Activated CD4-positive, alpha-beta T cell treated with anti-CD3 and anti-CD28 coated beads, Interleukin-2, amount 50 U/mL, for 16 hours (primary cell): ENCODE measurements around the gene CTIF.

Experiments used
- DNase-seq: peaks from one replicate; pipeline ENCODE4 v3.0.0-alpha.2; 2020

The CTIF gene

GRCh38 chr18:48552130-48552529 lies 13.3 kb downstream of the CTIF start:
- no peak for DNase-seq

DNA sequence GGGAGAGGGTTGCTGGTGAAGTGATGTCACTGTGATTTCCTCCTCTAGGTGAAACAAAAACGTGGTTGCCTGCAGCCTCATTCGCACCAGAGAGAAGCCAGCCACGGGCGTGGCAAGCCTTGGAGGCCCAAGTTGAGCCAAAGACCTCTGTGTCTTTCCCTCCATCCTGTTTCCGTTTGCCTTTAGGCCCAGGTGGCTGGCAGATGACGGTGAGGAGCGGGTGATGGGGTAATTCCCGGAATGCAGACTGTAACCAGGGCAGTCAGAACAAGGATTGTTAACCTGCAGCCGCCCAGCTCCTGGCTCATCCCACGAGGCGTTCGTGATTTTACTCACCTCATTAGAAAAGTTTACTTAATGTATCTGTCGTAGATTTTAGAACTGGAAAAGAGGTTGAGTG lies 14.4 kb downstream of the CTIF start:
- DNase-seq: no peak

- DNase-seq: no peak
Observed at GRCh38 chr18:48554610-48555400, 16.0 kb downstream of the CTIF start.

- DNase-seq: no peak
Observed at GRCh38 chr18:48555465-48555995, 16.7 kb downstream of the CTIF start.

DNA sequence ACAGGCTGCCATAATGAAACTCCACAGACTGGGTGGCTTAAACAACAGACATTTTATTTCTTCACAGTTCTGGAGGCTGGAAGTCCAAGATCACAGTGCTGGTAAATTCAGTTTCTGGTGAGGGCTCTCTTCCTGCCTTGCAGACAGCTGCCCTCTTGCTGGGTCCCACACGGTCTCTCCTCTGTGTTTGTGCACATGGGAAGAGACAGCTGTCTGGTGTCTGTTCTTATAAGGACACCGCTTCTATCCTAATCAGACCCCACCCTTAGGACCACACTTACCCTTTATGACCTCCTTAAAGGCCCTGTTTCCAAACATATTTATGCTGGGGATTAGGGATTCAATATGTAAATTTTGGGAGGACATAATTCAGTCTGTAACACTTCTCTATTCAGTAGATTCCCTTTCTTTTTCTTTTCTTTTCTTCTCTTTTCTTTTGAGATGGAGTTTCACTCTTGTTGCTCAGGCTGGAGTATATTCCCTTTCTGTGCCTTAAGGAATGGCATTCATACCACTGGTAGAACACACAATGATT lies 18.9 kb downstream of the CTIF start:
- DNase-seq: no peak

GRCh38 chr18:48558248-48558647 lies 19.4 kb downstream of the CTIF start:
- DNase-seq: no peak

DNA sequence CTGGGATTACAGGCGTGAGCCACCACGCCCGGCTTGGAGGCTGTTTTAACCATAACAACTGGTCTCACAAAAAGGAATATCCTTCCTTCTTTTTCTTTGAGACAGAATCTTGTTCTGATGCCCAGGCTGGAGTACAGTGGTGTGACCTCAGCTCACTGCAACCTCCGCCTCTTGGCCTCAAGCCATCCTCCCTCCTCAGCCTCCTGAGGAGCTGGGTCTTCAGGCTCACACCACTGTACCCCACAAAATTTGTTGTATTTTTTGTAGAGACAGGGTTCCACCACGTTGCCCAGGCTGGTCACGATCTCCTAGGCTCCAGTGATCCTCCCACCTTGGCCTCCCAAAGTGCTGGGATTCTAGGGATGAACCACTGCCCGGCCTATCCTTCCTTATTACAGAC lies 21.7 kb downstream of the CTIF start:
- DNase-seq: no peak

- DNase-seq: no peak
Observed at GRCh38 chr18:48562075-48562474, 23.2 kb downstream of the CTIF start.

DNA sequence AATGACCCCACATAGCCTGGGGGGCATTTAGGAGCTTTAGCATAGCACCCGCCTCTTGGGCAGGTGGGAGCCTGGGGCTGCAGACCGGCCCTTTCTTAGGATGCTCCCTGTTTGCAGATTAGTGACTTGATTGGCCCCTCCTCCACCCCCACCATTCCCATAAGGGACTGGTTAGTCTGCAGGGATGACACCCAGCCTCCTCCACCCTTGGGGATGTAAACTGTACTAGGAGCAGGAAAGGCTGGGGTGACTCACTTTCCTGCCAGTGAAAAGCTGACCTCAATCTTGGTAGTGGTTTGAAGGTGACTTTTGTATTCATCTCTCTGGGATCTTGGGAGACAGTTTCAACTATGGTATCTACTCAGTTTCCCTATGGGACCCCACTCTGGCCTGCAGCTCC lies 24.2 kb downstream of the CTIF start:
- no peak for DNase-seq

- no peak for DNase-seq
Observed at GRCh38 chr18:48564139-48564538, 25.3 kb downstream of the CTIF start.

GRCh38 chr18:48565105-48565504 lies 26.3 kb downstream of the CTIF start:
- no peak for DNase-seq

GRCh38 chr18:48566589-48566988 lies 27.8 kb downstream of the CTIF start:
- no peak for DNase-seq

GRCh38 chr18:48567388-48567787 lies 28.6 kb downstream of the CTIF start:
- no peak for DNase-seq

- DNase-seq: no peak
Observed at GRCh38 chr18:48569139-48569914, 30.5 kb downstream of the CTIF start.

DNA sequence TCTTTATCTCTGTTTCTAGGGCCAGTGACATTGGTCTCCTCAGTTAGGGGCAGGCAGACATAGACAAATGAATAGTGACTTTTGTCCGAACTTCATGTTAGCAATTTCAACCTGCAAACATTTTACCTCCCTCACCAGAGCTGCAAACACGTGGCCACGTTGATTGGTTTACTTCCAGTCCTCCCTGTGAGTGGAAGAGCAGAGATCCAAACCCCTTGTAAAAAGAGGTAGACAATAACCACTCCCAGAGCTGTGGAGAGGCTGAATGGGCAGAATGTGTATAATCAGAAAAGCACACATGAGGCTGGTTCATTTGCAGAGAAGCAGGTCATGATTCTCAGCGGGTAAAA lies 31.1 kb downstream of the CTIF start:
- no peak for DNase-seq

- DNase-seq: no peak
Observed at GRCh38 chr18:48570313-48570712, 31.5 kb downstream of the CTIF start.

- no peak for DNase-seq
Observed at GRCh38 chr18:48571639-48572384, 33.0 kb downstream of the CTIF start.

DNA sequence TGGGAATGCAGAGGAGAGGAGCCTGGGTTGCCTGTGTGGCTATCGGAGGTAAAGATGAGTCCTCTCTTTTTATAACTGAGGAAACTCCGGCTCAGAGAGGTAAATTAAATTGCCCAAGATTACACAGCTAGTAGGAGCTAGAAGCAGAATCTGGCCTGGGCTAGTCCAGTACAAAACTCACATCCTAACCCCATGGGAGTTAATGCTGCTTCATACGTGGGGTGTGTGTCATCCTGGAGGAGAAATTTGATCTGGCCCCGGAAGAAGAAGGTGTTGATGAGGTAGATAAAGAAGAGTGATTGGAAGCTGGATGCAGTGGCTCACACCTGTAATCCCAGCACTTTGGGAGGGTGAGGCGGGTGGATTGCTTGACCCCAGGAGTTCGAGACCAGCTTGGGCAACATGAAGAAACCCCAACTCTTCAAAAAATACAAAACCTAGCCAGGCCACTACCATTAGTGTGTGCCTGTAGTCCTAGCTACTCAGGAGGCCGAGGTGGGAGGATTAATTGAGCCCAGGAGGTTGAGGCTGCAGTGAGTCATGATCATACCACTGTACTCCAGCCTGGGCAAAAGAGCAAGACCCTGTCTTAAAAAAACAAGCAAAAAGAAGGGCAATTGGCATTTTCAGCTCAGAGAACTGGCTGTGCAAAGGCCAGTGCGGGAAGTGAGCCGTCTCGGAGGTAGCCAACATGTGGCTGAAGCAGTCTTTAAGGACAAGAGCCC lies 33.7 kb downstream of the CTIF start:
- no peak for DNase-seq

- DNase-seq: no peak
Observed at GRCh38 chr18:48573632-48574283, 34.9 kb downstream of the CTIF start.

DNA sequence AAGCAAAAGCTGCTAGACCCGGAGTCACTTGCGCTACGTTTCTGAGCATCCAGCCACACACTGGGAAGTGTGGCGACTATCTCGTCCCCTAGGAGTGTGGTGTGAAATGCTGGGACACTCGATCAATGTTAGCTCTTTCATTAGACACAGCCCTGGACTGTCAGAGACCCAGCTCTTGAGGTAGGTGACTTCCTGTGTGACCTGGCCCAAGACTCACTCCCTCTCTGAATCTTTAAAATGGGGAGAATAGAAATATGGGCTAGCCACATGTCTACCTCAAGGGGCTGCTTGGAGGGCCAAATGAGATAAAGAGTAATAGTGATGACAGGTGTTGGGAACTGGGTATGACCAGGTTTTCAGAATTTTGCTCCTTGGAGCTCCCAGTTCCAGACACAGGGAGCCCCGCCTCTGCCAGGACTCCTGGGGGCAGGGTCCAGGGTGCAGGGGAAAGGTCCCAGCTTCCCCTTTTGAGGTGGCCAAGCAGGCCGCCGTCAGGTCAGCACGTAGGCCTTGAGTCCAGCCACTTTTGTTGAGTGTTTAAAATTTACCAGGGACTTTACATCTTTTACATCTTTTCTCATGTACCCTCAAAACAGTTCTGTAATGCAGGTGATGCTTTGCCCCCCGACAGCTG lies 36.0 kb downstream of the CTIF start:
- no peak for DNase-seq

GRCh38 chr18:48575301-48575657 lies 36.4 kb downstream of the CTIF start:
- DNase-seq: no peak
